ENCODE measurements around the gene NLRP3. TPM values are rescaled to one million over a fixed set of nuclear protein-coding genes. Genes with fewer than 3 reads are reported as not detected.

Gene NLRP3
- total and polyA plus RNA-seq, 9 of the 15 experiments (the other 6 are each of a cell fraction or from before 2014, with no cell fraction given): not detected

GRCh38 chr1:247367786-247368422, 48.1 kb upstream of the NLRP3 start (continued):
- peak; percentile 96 for TF ChIP-seq ZNF785 (CRISPR knock-in tag; IDR thresholded peaks at IDR 0.05)
- no peak for TF ChIP-seq NCOA4 (IDR thresholded peaks at IDR 0.05; ENCODE audit: partially characterized antibody)
- no peak for TF ChIP-seq RBFOX2 (IDR thresholded peaks at IDR 0.05; ENCODE audit: low read depth, low read length)
- peak; percentile 97 for TF ChIP-seq ZFP1 (CRISPR knock-in tag; IDR thresholded peaks at IDR 0.05)
- TF ChIP-seq RBM22 (IDR thresholded peaks at IDR 0.05; ENCODE audit: low read depth, low read length, poor library complexity, severe bottlenecking): no peak
- TF ChIP-seq ZNF561 (CRISPR knock-in tag; conservative IDR thresholded peaks at IDR 0.05): peak; percentile 98
- TF ChIP-seq ZFP36 (IDR thresholded peaks at IDR 0.05; ENCODE audit: low read depth, low read length, partially characterized antibody): no peak
- TF ChIP-seq GATAD2A (IDR thresholded peaks at IDR 0.05): no peak
- TF ChIP-seq TRIM25 (IDR thresholded peaks at IDR 0.05; ENCODE audit: borderline replicate concordance): no peak
- TF ChIP-seq PTTG1 (tag; IDR thresholded peaks at IDR 0.05; ENCODE audit: low read depth): peak; percentile 93
- TF ChIP-seq SAFB (IDR thresholded peaks at IDR 0.05; ENCODE audit: borderline replicate concordance, low read depth, low read length): no peak
- peak; percentile 68; the same call in 1 of the 2 replicates for TF ChIP-seq ZNF140 (CRISPR knock-in tag; IDR thresholded peaks at IDR 0.05)
- no peak for TF ChIP-seq BCOR (IDR thresholded peaks at IDR 0.05)
- peak; percentile 91 for TF ChIP-seq TAF7 (tag; IDR thresholded peaks at IDR 0.05)
- no peak for TF ChIP-seq TCF7 (IDR thresholded peaks at IDR 0.05; ENCODE audit: borderline replicate concordance)
- TF ChIP-seq ZMIZ1 (IDR thresholded peaks at IDR 0.05; ENCODE audit: low read depth in 2 of 2, low read length in 2 of 2): no peak
- TF ChIP-seq TFE3 (CRISPR knock-in tag; IDR thresholded peaks at IDR 0.05): peak; percentile 81
- peak in 1 of 2 experiments; percentile 99; a peak in 2 of 4 replicates for TF ChIP-seq TEAD1 (CRISPR knock-in tag; IDR thresholded peaks at IDR 0.05)
- TF ChIP-seq ZNF76 (CRISPR knock-in tag; IDR thresholded peaks at IDR 0.05; ENCODE audit: borderline replicate concordance): peak; percentile 100
- TF ChIP-seq ELK1 (CRISPR knock-in tag; IDR thresholded peaks at IDR 0.05): no peak
- no peak for TF ChIP-seq MCM2 (IDR thresholded peaks at IDR 0.05; ENCODE audit: low read depth)
- TF ChIP-seq ELF2 (CRISPR knock-in tag; IDR thresholded peaks at IDR 0.05): peak; percentile 87

Measured in K562 (cell line).